Suppressor macrophage treated with lipopolysaccharide for 4 hours (primary cell): ENCODE results near the gene TTLL10.
"Not testable (repeated sequence)": the region's sequence is repeated elsewhere in the genome, so short reads cannot be mapped to it uniquely, and the experiment has no call there.

Source experiments
- DNase-seq: peaks from one replicate; pipeline ENCODE4 v3.0.0-alpha.2; 2020

The TTLL10 gene

GRCh38 chr1:1141911-1142250, 31.8 kb upstream of the TTLL10 start:
- DNase-seq: no peak

GRCh38 chr1:1142352-1142751, 31.3 kb upstream of the TTLL10 start:
- not testable (repeated sequence) for DNase-seq

GRCh38 chr1:1142844-1143243, 30.8 kb upstream of the TTLL10 start:
- no peak for DNase-seq

GRCh38 chr1:1143636-1144035, 30.0 kb upstream of the TTLL10 start:
- no peak for DNase-seq

- no peak for DNase-seq
Measured at GRCh38 chr1:1144122-1144842, 29.4 kb upstream of the TTLL10 start.

- no peak for DNase-seq
Measured at GRCh38 chr1:1144843-1145546, 28.7 kb upstream of the TTLL10 start.

- DNase-seq: no peak
Measured at GRCh38 chr1:1145547-1145914, 28.1 kb upstream of the TTLL10 start.

- no peak for DNase-seq
Measured at GRCh38 chr1:1146026-1146425, 27.7 kb upstream of the TTLL10 start.

- DNase-seq: no peak
Measured at GRCh38 chr1:1146596-1146995, 27.1 kb upstream of the TTLL10 start.

- DNase-seq: no peak
Measured at GRCh38 chr1:1148061-1148460, 25.6 kb upstream of the TTLL10 start.

- no peak for DNase-seq
Measured at GRCh38 chr1:1148569-1148968, 25.1 kb upstream of the TTLL10 start.

- DNase-seq: no peak
Measured at GRCh38 chr1:1149416-1149815, 24.3 kb upstream of the TTLL10 start.

GRCh38 chr1:1150100-1150499, 23.6 kb upstream of the TTLL10 start:
- no peak for DNase-seq

GRCh38 chr1:1151306-1151705, 22.4 kb upstream of the TTLL10 start:
- no peak for DNase-seq

- DNase-seq: not testable (repeated sequence)
Measured at GRCh38 chr1:1152431-1152830, 21.2 kb upstream of the TTLL10 start.

- not testable (repeated sequence) for DNase-seq
Measured at GRCh38 chr1:1153215-1153614, 20.5 kb upstream of the TTLL10 start.

- no peak for DNase-seq
Measured at GRCh38 chr1:1153874-1154273, 19.8 kb upstream of the TTLL10 start.

- no peak for DNase-seq
Measured at GRCh38 chr1:1155258-1155657, 18.4 kb upstream of the TTLL10 start.

- no peak for DNase-seq
Measured at GRCh38 chr1:1156140-1157032, 17.3 kb upstream of the TTLL10 start.

- DNase-seq: no peak
Measured at GRCh38 chr1:1157033-1157365, 16.7 kb upstream of the TTLL10 start.

- DNase-seq: peak; percentile 89
Measured at GRCh38 chr1:1157426-1157913, 16.2 kb upstream of the TTLL10 start.

- peak; percentile 49 for DNase-seq
Measured at GRCh38 chr1:1157914-1158710, 15.6 kb upstream of the TTLL10 start.
